ENCODE results near the gene MCTP2.

MCTP2 gene

DNA sequence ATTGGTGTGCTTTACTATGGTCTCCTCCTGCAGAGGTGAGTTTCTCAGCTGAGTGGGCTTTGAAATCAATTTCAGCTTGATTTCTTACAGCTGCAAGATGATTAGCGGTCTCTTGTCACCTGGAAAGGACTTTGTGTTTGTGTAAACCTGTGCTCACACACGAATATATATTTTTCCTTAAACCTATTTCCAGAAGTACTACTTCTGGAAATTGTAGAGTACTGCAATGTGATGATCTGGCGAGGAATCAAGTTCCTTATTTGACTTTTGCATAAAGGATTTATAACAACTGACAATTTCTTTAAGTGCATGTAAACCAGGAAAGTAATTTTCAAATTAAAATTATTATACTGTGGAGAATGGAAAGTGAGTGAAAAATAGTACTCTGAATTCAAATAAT lies 2.1 kb downstream of the MCTP2 start:
- peak overlapping the region; percentile 17 for H3K4me3 ChIP-seq (ENCODE audit: low read depth, low read length)
- TF ChIP-seq, protein P1, sequence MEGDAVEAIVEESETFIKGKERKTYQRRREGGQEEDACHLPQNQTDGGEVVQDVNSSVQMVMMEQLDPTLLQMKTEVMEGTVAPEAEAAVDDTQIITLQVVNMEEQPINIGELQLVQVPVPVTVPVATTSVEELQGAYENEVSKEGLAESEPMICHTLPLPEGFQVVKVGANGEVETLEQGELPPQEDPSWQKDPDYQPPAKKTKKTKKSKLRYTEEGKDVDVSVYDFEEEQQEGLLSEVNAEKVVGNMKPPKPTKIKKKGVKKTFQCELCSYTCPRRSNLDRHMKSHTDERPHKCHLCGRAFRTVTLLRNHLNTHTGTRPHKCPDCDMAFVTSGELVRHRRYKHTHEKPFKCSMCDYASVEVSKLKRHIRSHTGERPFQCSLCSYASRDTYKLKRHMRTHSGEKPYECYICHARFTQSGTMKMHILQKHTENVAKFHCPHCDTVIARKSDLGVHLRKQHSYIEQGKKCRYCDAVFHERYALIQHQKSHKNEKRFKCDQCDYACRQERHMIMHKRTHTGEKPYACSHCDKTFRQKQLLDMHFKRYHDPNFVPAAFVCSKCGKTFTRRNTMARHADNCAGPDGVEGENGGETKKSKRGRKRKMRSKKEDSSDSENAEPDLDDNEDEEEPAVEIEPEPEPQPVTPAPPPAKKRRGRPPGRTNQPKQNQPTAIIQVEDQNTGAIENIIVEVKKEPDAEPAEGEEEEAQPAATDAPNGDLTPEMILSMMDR (IDR thresholded peaks at IDR 0.05; ENCODE audit: low read depth, low read length): no peak
- DNase-seq (ENCODE audit: low read depth, low spot score): no peak
- in situ Hi-C loops (cut with HindIII; ENCODE audit: low sequenced_read_pairs): no loop called here

DNA sequence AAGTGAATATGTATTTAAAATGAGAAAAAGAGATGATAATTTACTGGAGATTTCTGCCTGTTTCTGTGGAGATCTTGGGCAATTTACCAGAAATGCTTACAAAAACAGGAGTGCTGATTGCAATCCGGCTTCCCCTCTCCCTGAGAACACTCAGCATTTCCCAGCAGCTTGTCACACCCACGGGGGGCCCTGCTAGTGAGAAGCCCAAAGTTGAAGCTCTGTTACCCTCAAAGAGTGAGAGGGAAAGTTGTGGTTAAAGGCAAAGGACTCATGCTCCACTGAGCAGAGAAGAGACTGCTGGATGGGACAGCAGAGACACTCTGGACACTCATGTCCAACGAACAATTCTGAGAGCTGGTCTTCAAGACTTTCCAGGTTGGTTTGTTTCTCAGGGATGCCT lies 2.9 kb downstream of the MCTP2 start:
- TF ChIP-seq, protein P1 (IDR thresholded peaks at IDR 0.05; ENCODE audit: low read depth, low read length): no peak
- peak; percentile 35 for DNase-seq (ENCODE audit: low read depth, low spot score)
- no peak overlapping the region for H3K4me3 ChIP-seq (ENCODE audit: low read depth, low read length)
- in situ Hi-C loops (cut with HindIII; ENCODE audit: low sequenced_read_pairs): no loop called here

DNA sequence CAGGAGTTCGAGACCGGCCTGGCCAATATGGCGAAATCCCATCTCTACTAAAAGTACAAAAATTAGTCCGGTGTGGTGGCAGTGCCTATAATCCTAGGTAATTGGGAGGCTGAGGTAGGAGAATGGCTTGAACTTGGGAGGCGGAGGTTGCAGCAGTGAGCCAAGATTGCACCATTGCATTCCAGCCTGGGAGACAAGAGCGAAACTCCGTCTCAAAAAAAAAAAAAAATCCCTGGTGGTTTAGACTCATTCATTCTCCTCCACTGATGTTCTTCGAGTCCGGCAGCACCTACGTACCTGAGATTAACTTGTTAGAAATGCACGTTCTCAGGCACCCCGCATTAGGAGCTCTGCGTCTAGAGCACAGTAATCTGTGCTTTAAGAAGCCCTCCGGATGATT lies 3.7 kb downstream of the MCTP2 start:
- DNase-seq (ENCODE audit: low read depth, low spot score): no peak
- H3K4me3 ChIP-seq (ENCODE audit: low read depth, low read length): no peak overlapping the region
- TF ChIP-seq, protein P1 (IDR thresholded peaks at IDR 0.05; ENCODE audit: low read depth, low read length): no peak
- in situ Hi-C loops (cut with HindIII; ENCODE audit: low sequenced_read_pairs): no loop called here

DNA sequence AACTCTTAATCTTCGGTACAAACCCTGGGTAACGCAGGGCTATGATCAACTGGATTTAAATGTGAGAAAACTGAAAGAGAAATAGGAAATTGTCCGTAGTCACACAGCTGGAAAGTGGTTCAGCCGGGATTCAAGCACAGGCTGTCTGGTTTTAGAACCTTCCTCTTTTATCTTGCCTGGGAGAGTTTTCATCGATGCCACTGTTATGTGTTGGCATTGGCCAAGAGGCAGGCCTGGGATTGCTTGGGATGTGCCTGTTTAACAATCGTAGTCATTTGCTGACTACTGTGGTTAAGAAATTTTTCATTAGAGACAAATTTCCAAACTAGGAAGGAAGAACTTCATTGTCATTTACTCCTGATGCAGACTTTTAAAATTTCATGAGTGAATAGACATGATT lies 4.3 kb downstream of the MCTP2 start:
- DNase-seq (ENCODE audit: low read depth, low spot score): no peak
- in situ Hi-C loops (cut with HindIII; ENCODE audit: low sequenced_read_pairs): no loop called here
- TF ChIP-seq, protein P1 (IDR thresholded peaks at IDR 0.05; ENCODE audit: low read depth, low read length): no peak
- H3K4me3 ChIP-seq (ENCODE audit: low read depth, low read length): no peak overlapping the region

DNA sequence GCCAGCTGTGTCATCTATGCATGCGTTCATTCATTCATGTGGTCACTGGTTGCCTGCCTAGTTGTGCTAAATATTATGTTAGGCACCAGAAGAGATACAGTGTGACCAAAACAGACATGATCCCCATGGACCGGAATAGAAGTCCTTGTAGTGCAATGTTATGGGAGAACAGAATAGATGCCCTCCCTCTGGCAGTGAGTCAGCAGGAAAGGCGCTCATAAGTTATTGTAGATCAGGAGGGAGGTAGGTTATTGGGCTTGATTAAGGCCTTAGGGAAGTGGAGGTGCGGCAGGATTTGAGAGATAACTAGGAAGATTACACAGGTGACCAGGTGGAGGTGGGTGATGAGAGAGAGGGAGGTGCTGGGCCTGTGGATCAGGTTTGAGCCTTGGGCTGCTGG lies 5.2 kb downstream of the MCTP2 start:
- TF ChIP-seq, protein P1 (IDR thresholded peaks at IDR 0.05; ENCODE audit: low read depth, low read length): no peak
- DNase-seq (ENCODE audit: low read depth, low spot score): no peak
- in situ Hi-C loops (cut with HindIII; ENCODE audit: low sequenced_read_pairs): no loop called here
- no peak overlapping the region for H3K4me3 ChIP-seq (ENCODE audit: low read depth, low read length)

DNA sequence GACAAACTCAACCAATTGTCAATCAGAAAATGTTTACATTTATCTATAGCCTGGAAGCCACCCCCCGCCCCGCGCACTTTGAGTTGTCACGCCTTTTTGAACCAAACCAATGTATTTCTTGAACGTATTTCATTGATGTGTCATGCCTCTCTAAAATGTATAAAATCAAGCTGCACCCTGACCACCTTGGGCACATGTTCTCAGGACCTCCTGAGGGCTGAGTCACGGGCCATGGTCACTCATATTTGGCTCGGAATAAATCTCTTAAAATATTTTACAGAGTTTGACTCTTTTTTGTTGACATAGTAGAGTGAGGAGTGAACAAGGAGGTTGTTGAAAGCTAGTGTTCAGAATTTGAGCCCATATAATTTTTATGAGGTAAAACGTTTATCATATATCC lies 6.5 kb downstream of the MCTP2 start:
- in situ Hi-C loops (cut with HindIII; ENCODE audit: low sequenced_read_pairs): no loop called here
- no peak for DNase-seq (ENCODE audit: low read depth, low spot score)
- TF ChIP-seq, protein P1 (IDR thresholded peaks at IDR 0.05; ENCODE audit: low read depth, low read length): no peak
- no peak overlapping the region for H3K4me3 ChIP-seq (ENCODE audit: low read depth, low read length)

DNA sequence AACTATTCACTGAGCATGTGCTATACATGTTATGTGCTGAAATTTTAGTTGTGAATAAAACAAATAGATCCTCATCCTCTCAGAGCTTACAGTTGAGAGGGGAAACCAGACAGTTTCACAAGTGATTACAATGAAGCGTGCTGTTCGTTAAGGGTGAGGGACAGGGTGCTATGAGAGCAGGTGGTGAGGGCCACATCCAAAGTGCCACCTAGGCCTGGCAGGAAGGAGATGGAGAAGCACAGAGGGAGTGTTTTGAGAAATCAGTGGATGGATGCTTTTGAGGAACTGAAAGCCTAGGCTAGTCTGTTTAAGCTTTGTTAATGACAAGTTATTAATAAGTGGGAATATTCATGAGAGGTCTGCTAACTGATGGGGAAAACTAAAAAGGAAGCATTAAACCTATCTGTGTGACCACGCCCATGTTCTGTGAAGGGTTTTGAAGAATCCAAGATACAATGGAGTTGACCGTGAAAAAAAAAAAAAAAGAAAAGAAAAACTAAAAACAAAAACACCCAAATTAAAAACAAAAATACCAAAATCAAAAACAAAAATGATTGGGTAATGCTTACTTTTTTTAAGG lies 7.3 kb downstream of the MCTP2 start:
- in situ Hi-C loops (cut with HindIII; ENCODE audit: low sequenced_read_pairs): no loop called here
- TF ChIP-seq, protein P1 (IDR thresholded peaks at IDR 0.05; ENCODE audit: low read depth, low read length): no peak
- no peak overlapping the region for H3K4me3 ChIP-seq (ENCODE audit: low read depth, low read length)
- DNase-seq (ENCODE audit: low read depth, low spot score): no peak

All from astrocyte of the spinal cord (primary cell).